HepG2 (cell line): ENCODE results near the gene C6orf62. TPM values are rescaled to one million over a fixed set of nuclear protein-coding genes. Genes with fewer than 3 reads are reported as not detected.

Experiments used
- AKAP8 ChIP-seq: sonication (generic); formaldehyde crosslinking; IDR thresholded peaks from 2 replicates; pipeline ENCODE4 v1.5.1; 2020; ENCODE audit warnings: mild to moderate bottlenecking, missing genetic modification reagents
- ASH2L ChIP-seq: fragments of 300-600, 200-600 bp; sonication (generic); IDR thresholded peaks from 2 replicates; pipeline ENCODE4 v1.7.0; 2017; ENCODE audit warnings: low read depth, mild to moderate bottlenecking, moderate library complexity, mixed read lengths, low read length; ENCODE audit not compliant: insufficient read length
- GATAD2A ChIP-seq: IDR thresholded peaks from 2 replicates; pipeline ENCODE4 v1.6.1; 2016
- MBD4 ChIP-seq: IDR thresholded peaks from 2 replicates; pipeline ENCODE4 v1.6.1; 2012; ENCODE audit warnings: low read length, inconsistent platforms, borderline replicate concordance
- SOX13 ChIP-seq, 3 experiments: fragments of 450-650 bp in 1 of 3; sonication (generic) in 1 of 3; formaldehyde crosslinking in 1 of 3; IDR thresholded peaks in 2 of 3; conservative IDR thresholded peaks in 1 of 3; 2 replicates each; pipeline versions ENCODE4 v1.5.0 to v1.6.1; 2016 to 2020; ENCODE audit warnings: antibody characterized with exemption in 1 of 3, mild to moderate bottlenecking in 1 of 3, missing compliant biosample characterization in 1 of 3, missing genetic modification reagents in 1 of 3, moderate library complexity in 1 of 3
- SPEN ChIP-seq: sonication (generic); formaldehyde crosslinking; IDR thresholded peaks from 2 replicates; pipeline ENCODE4 v1.5.1; 2020; ENCODE audit warnings: low read depth, mild to moderate bottlenecking, missing genetic modification reagents
- ZFP82 ChIP-seq: sonication (generic); formaldehyde crosslinking; IDR thresholded peaks from 2 replicates; pipeline ENCODE4 v1.5.1; 2020; ENCODE audit warnings: mild to moderate bottlenecking, missing genetic modification reagents, borderline replicate concordance
- polyA plus RNA-seq, 8 experiments: library from polyadenylated mRNA; depleted of rRNA in 3 of 8; stranded (reverse) in 7 of 8; unstranded in 1 of 8; fragments of >200 nt; fragmentation: Illumina TruSeq in 4 of 8; extraction: Trizol in 4 of 8; gene quantifications; 2 replicates each; pipeline versions ENCODE4 v1.2.1 to v1.2.3, GENCODE V29; 2011 to 2016; ENCODE audit warnings: low read depth in 4 of 8, missing spikeins in 1 of 8, mixed read lengths in 1 of 8; ENCODE audit not compliant: insufficient read depth in 1 of 8
- total RNA-seq, 5 experiments: library from RNA; depleted of rRNA; stranded (reverse); fragments of >200 nt; fragmentation: Illumina TruSeq; extraction: Trizol; gene quantifications; 2 replicates each; pipeline ENCODE4 v1.2.3, GENCODE V29; 2016; ENCODE audit warnings: low read depth in 1 of 5
- TF ChIP-seq, protein P1 (sequence below): sonication (generic); formaldehyde crosslinking; IDR thresholded peaks from 2 replicates; pipeline ENCODE4 v1.4.0; 2020; ENCODE audit warnings: missing genetic modification reagents, borderline replicate concordance
- TF ChIP-seq, protein P2 (sequence below), 2 experiments: fragments of 450-650 bp in 1 of 2; sonication (generic) in 1 of 2; formaldehyde crosslinking in 1 of 2; IDR thresholded peaks; 2 replicates each; pipeline versions ENCODE4 v1.6.1 to v1.8.0; 2016 to 2022; ENCODE audit warnings: antibody characterized with exemption in 1 of 2, mild to moderate bottlenecking in 1 of 2, missing genetic modification reagents in 1 of 2
- TF ChIP-seq, protein P3 (sequence below): sonication (generic); formaldehyde crosslinking; IDR thresholded peaks from 2 replicates; pipeline ENCODE4 v1.5.1; 2020; ENCODE audit warnings: missing genetic modification reagents, mild to moderate bottlenecking, borderline replicate concordance

The C6orf62 gene
- total and polyA plus RNA-seq, 2 of the 13 experiments (the other 11 are each of a cell fraction or from before 2014, with no cell fraction given), result 54.8 to 90.4 TPM

DNA sequence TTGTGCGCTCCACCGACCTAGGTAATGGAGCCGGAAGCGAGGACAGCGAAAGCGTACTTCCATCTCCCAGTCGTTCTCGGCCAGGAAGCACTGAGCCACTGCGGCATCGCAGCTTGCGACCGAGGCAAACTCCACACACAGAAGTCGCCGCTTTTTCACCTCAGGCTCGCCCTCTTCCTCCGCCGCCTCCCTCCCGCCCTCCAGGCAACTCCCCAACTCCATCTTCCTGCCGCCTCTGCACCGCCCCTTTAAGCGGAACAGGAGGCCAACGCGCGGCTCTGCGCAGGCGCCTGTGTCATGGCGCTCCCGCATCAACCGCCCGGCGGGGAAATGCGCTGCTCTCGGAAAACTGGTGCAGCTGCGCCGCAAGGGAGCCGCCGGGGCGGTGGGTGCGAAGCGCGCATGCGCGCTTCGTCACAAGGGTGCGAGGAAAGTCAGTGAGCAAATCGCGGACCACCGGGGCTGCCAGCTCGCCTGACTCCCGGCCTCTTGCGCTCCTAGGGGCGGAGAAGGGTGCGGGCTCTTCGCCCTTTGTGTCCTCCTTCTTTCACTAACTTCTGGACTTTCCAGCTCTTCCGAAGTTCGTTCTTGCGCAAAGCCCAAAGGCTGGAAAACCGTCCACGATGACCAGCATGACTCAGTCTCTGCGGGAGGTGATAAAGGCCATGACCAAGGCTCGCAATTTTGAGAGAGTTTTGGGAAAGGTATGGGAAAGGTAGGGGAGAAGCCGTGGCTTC lies 52.1 kb downstream of the C6orf62 start, which contains the start of the genes ACOT13 and TDP2 (continued):
- no peak for TF ChIP-seq MBD4
- peak; percentile 92 for TF ChIP-seq AKAP8 (CRISPR knock-in tag)
- peak; percentile 98 for TF ChIP-seq ZFP82 (CRISPR knock-in tag)
- peak; percentile 89 for TF ChIP-seq GATAD2A (CRISPR knock-in tag)
- TF ChIP-seq SPEN (CRISPR knock-in tag), result peak; percentile 97
- TF ChIP-seq, protein P1, sequence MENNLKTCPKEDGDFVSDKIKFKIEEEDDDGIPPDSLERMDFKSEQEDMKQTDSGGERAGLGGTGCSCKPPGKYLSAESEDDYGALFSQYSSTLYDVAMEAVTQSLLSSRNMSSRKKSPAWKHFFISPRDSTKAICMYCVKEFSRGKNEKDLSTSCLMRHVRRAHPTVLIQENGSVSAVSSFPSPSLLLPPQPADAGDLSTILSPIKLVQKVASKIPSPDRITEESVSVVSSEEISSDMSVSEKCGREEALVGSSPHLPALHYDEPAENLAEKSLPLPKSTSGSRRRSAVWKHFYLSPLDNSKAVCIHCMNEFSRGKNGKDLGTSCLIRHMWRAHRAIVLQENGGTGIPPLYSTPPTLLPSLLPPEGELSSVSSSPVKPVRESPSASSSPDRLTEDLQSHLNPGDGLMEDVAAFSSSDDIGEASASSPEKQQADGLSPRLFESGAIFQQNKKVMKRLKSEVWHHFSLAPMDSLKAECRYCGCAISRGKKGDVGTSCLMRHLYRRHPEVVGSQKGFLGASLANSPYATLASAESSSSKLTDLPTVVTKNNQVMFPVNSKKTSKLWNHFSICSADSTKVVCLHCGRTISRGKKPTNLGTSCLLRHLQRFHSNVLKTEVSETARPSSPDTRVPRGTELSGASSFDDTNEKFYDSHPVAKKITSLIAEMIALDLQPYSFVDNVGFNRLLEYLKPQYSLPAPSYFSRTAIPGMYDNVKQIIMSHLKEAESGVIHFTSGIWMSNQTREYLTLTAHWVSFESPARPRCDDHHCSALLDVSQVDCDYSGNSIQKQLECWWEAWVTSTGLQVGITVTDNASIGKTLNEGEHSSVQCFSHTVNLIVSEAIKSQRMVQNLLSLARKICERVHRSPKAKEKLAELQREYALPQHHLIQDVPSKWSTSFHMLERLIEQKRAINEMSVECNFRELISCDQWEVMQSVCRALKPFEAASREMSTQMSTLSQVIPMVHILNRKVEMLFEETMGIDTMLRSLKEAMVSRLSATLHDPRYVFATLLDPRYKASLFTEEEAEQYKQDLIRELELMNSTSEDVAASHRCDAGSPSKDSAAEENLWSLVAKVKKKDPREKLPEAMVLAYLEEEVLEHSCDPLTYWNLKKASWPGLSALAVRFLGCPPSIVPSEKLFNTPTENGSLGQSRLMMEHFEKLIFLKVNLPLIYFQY (CRISPR knock-in tag), result peak; percentile 81
- TF ChIP-seq, protein P2, sequence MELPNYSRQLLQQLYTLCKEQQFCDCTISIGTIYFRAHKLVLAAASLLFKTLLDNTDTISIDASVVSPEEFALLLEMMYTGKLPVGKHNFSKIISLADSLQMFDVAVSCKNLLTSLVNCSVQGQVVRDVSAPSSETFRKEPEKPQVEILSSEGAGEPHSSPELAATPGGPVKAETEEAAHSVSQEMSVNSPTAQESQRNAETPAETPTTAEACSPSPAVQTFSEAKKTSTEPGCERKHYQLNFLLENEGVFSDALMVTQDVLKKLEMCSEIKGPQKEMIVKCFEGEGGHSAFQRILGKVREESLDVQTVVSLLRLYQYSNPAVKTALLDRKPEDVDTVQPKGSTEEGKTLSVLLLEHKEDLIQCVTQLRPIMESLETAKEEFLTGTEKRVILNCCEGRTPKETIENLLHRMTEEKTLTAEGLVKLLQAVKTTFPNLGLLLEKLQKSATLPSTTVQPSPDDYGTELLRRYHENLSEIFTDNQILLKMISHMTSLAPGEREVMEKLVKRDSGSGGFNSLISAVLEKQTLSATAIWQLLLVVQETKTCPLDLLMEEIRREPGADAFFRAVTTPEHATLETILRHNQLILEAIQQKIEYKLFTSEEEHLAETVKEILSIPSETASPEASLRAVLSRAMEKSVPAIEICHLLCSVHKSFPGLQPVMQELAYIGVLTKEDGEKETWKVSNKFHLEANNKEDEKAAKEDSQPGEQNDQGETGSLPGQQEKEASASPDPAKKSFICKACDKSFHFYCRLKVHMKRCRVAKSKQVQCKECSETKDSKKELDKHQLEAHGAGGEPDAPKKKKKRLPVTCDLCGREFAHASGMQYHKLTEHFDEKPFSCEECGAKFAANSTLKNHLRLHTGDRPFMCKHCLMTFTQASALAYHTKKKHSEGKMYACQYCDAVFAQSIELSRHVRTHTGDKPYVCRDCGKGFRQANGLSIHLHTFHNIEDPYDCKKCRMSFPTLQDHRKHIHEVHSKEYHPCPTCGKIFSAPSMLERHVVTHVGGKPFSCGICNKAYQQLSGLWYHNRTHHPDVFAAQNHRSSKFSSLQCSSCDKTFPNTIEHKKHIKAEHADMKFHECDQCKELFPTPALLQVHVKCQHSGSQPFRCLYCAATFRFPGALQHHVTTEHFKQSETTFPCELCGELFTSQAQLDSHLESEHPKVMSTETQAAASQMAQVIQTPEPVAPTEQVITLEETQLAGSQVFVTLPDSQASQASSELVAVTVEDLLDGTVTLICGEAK (IDR thresholded peaks at IDR 0.05), result peak; percentile 59
- TF ChIP-seq, protein P2 (CRISPR knock-in tag; IDR thresholded peaks at IDR 0.05), result peak; percentile 82
- TF ChIP-seq, protein P3, sequence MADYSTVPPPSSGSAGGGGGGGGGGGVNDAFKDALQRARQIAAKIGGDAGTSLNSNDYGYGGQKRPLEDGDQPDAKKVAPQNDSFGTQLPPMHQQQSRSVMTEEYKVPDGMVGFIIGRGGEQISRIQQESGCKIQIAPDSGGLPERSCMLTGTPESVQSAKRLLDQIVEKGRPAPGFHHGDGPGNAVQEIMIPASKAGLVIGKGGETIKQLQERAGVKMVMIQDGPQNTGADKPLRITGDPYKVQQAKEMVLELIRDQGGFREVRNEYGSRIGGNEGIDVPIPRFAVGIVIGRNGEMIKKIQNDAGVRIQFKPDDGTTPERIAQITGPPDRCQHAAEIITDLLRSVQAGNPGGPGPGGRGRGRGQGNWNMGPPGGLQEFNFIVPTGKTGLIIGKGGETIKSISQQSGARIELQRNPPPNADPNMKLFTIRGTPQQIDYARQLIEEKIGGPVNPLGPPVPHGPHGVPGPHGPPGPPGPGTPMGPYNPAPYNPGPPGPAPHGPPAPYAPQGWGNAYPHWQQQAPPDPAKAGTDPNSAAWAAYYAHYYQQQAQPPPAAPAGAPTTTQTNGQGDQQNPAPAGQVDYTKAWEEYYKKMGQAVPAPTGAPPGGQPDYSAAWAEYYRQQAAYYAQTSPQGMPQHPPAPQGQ (CRISPR knock-in tag), result no peak; the same call in 1 of the 2 replicates
- TF ChIP-seq SOX13 (IDR thresholded peaks at IDR 0.05), result peak; percentile 41; the same call in 1 of the 2 replicates
- peak in 1 of 2 experiments; percentile 27; a peak in 2 of 4 replicates for TF ChIP-seq SOX13 (CRISPR knock-in tag; conservative IDR thresholded peaks at IDR 0.05 in 1 of 2, IDR thresholded peaks at IDR 0.05 in 1 of 2)
- TF ChIP-seq ASH2L, result peak; percentile 96
